ENCODE results near the gene FAM229A. TPM values are rescaled to one million over a fixed set of nuclear protein-coding genes. Genes with fewer than 3 reads are reported as not detected.

Gene FAM229A
- total RNA-seq, 1 experiment from 2014 or later: 9.4 TPM

- Mint-ChIP-seq H3K9me3 (peaks cover 11% of the 10 kb centered on the region), H3K27ac (no peak overlapping the region), H3K36me3 (peaks cover 11% of the 10 kb centered on the region), H3K4me3 (no peak overlapping the region), H3K4me1 (0 out of 2 replicates have a peak, but pooled peaks cover 4% of the 10 kb centered on the region), H3K27me3 (ENCODE audit: low read depth) (peaks cover 51% of the 10 kb centered on the region)
- CTCF ChIA-PET: interaction anchor here (1.0 to 2.0 kb wide), 3 partner anchors 10 to 131 kb away, joined by 3 to 9 read pairs (median 5); no protein-coding TSS in a partner anchor
- ATAC-seq: no peak
- no peak for DNase-seq (ENCODE audit: low spot score)
- POLR2A ChIA-PET: interaction anchor here (2.0 kb wide), 1 partner anchor 11 kb away, joined by 6 read pairs; the partner anchor contains the start of gene MARCKSL1
- TF ChIP-seq CTCF (IDR thresholded peaks at IDR 0.05) (no peak), GRHL2 (CRISPR knock-in tag; IDR thresholded peaks at IDR 0.05; ENCODE audit: insufficient replicate concordance, severe bottlenecking) (no peak), ZMAT4 (CRISPR knock-in tag; IDR thresholded peaks at IDR 0.05) (no peak), CREB1 (CRISPR knock-in tag; IDR thresholded peaks at IDR 0.05) (no peak), ZBTB21 (CRISPR knock-in tag; IDR thresholded peaks at IDR 0.05; ENCODE audit: borderline replicate concordance) (no peak), ZNF532 (CRISPR knock-in tag; IDR thresholded peaks at IDR 0.05; ENCODE audit: borderline replicate concordance) (no peak), NFATC4 (CRISPR knock-in tag; IDR thresholded peaks at IDR 0.05) (no peak), ERG (CRISPR knock-in tag; IDR thresholded peaks at IDR 0.05) (no peak), MYBL2 (CRISPR knock-in tag; IDR thresholded peaks at IDR 0.05) (no peak), TP53 (CRISPR knock-in tag; IDR thresholded peaks at IDR 0.05) (no peak), USF1 (CRISPR knock-in tag; IDR thresholded peaks at IDR 0.05) (no peak), FOXP4 (CRISPR knock-in tag; IDR thresholded peaks at IDR 0.05) (no peak), ZNF416 (CRISPR knock-in tag; IDR thresholded peaks at IDR 0.05) (no peak), ZNF232 (CRISPR knock-in tag; IDR thresholded peaks at IDR 0.05) (no peak), ATF2 (CRISPR knock-in tag; IDR thresholded peaks at IDR 0.05; ENCODE audit: borderline replicate concordance, low read depth) (no peak), JAZF1 (CRISPR knock-in tag; IDR thresholded peaks at IDR 0.05) (no peak)
Measured at GRCh38 chr1:32346532-32347157, 15.6 kb downstream of the FAM229A start.
